NCI-H2029 (cell line): ENCODE data around the gene GMEB1.
A peak's percentile ranks its signal among the peaks of the same experiment; 100 is the strongest.
"Not testable (repeated sequence)": the region's sequence is repeated elsewhere in the genome, so short reads cannot be mapped to it uniquely, and the experiment has no call there.

Source experiments
- DNase-seq: peaks from one replicate; lab custom pipeline; 2025; lab: John Stamatoyannopoulos, UW

Gene GMEB1

DNA sequence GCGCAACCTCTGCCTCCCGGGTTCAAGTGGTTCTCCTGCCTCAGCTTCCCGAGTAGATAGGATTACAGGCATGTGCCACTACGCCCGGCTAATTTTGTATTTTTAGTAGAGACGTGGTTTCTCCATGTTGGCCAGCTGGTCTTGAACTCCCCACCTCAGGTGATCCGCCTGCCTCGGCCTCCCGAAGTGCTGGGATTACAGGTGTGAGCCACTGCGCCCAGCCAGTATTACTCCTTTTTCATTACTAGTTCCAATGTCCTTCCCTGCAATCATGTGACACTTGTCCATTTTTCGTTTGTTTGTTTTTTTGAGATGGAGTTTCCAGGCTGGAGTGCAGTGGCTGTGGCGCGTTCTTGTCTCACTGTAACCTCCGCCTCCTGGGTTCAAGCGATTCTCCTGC lies 4.4 kb downstream of the GMEB1 start:
- DNase-seq = not testable (repeated sequence)

DNA sequence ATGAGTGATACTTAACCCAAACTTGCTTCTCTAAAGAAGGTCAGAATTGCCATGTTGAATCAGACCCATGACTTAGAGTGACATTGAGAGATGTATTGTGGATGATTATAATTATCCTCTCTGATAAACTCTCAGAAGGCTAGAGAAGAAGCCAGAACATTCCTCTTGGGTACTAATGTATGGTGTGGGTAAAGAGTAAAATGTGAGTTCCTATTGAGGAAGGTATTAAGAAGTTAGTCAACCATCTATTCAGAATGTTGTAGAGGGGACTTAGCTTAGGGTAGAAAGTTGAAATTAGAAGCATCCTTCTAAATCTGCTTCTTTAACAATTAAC lies 7.3 kb downstream of the GMEB1 start:
- DNase-seq = no peak

DNA sequence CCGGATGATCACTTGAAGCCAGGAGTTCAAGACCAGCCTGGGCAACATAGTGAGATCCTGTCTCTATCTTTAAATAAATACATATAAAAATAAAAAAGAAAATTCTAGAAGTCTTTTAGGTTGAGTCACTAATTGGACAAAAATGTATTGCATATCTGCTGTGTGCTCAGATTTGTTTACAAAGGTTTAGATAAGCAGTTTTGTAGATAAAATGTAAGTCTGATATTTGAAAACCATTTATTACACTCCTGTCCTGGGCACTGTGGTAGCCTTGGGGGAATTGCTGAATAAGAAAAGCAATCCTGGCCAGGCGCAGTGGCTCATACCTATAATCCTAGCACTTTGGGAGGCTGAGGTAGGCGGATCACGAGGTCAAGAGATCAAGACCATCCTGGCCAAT lies 11.6 kb downstream of the GMEB1 start:
- DNase-seq = no peak

DNA sequence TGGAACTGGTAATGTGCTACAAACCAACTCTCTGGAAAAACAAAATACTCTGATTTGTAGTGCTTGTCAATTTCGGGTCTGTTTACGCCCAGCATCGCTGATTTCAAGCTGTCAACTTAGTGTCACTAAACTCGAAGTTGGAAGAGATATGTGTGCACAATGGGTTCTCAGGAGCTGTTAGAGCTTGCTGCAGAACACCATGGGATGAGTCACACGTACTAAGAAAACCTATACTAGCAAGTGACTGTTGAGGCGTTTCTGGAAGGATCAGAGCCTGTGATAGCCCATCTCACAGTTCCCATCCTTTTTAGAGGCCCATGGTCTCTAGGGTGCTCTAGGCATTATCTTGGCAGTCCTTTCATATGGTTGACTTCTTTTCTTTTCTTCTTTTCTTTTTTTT lies 14.3 kb downstream of the GMEB1 start:
- no peak for DNase-seq

DNA sequence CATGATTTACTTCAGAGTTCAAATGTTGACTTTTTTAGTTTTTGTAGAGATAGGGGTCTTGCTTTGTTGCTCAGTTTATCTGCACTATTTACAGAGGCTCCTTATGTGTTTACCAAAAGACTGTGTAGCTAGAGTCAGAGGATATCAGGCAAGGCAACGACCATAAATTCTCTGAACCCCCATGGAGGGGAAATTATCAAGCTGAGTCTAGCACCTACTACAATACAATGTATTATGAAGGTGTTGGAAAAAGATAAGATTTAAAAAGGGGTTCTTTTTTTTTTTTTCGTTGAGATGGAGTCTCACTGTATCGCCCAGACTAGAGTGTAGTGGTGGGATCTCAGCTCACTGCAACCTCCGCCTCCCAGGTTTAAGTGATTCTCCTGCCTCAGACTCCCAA lies 16.4 kb downstream of the GMEB1 start:
- DNase-seq = no peak

DNA sequence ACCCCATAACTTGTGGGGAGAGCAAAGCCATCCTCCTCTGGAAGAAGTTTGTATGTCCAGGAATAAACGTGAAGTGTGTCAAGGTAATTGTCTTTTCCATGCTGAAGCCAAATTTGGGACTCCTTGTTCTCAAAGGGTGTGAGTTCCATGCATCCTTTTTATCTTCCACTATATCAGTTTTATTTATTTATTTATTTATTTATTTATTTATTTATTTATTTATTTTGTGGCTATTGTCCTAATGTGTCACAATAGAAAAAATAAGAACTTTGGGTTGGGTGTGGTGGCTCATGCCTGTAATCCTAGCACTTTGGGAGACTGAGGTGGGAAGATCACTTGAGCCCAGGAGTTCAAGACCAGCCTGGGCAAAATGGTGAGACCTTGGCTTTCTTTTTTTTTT lies 23.0 kb downstream of the GMEB1 start:
- not testable (repeated sequence) for DNase-seq

DNA sequence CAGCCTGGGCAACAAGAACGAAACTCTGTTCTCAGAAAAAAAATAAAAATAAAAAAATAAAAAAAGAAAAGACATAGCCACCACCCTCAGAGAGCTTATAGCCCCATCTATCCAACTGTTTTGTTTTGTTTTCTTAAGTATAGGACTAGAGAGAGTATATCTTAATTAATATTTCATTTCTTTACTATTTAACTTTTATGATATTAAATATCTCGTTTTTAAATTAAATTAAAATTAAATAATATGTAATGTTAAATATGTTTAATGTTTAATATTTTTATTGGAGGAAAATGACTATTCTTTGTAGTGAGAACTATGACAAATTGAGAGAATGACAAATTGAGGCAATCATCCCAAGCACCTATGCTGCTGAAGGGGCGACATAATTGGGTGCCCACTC lies 35.0 kb downstream of the GMEB1 start:
- DNase-seq = no peak

DNA sequence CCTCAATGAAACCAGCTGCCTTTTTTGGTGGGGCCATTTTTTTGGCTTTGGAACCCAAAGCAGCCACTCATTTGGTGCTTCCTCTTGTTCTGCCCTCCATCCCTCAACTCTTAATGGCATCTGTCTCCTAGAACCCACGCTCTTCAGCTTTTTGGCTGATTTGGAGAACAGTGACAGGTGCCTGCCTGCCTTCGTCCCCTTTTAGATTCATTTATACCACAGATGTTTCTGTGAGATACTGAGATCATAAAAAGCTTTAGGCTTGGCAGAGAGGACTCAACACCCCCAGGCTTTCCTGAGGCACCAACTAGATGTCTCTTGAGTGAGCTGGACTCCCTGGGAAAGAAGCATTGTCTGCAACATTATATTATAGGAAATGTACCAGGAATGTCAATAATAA lies 47.8 kb downstream of the GMEB1 start:
- no peak for DNase-seq

DNA sequence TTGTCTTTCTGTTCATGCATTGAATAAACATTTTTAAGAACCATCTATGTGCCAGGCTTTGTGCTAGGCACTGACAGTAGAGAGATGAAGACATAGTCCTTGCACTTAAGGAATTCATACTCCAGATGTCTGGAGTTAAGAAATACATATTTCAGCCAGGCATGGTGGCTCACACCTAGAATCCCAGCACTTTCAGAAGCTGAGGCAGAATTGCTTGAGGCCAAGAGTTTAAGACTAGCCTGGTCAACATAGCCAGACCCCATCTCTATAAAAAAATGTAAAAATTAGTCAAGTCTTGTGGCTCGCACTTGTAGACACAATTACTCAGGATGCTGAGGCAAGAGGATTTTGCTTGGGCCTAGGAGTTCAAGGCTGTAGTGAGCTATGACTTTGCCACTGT lies 49.6 kb downstream of the GMEB1 start:
- no peak for DNase-seq

DNA sequence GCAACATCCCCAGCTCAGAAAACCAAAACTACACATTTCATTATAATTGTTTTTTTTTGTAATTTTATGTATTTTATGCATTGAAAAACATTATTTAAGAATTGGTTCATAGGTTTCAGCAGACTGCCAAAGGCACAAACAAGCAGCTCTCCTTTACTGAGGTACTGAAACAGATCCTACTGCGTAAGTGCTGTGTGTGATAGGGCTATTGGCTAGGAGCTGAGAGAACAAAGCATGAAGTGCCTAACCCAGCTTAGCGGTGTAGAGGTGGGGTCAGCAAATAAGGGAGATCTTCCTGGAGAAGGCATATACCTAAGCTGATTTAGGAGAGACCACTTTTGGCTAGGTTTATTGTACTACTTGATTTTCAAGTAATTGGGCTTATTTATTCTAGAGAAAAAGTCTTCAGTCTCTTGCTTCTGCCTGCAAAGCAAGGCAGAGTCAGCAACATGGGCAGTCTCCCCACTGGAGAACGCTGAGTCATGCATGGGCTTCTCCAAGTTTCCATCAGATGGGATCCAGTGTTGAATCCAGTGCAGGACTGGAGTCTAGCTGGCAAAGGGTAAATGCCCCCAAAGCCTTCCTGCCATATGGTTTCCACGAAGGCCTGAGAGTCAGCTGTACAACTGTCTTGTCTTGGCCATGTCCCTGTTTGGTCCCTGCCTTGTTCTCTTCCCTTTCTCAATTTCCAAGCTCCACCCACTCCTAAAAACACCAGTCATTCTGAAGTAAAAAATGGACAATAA lies 50.2 kb downstream of the GMEB1 start:
- no peak for DNase-seq

DNA sequence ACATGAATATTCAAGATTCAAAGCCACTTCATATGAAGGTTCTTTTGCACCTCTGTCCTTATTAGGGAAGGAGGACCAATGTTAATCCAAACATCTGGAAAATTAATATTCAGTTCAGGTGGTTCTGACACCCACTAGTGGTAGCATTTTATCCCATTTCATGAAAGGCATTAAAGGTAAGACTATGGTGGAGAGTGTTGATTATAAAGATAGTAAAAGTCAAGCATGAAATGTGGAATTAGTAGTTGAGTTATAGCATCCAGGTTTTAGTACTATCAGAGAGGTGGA lies 50.7 kb downstream of the GMEB1 start:
- DNase-seq = no peak

DNA sequence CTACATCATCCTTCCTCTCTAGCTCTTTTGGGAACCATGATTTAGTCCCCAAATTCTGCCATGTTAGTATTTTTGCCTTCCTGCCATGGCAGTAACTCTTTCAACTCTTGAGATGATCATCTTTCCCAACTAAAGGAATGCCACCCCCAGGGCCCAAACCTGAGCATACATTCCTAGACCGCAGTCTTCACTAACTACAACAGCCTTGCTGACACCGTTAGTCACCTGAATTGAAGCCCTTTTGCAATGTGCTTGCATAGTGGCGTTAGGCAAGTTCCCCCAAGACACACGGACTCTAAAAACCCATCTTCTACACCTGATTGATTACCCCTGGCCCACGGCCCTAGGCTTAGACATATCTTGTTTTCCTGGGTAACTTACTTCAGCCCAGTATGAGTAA lies 51.8 kb downstream of the GMEB1 start:
- DNase-seq = no peak

DNA sequence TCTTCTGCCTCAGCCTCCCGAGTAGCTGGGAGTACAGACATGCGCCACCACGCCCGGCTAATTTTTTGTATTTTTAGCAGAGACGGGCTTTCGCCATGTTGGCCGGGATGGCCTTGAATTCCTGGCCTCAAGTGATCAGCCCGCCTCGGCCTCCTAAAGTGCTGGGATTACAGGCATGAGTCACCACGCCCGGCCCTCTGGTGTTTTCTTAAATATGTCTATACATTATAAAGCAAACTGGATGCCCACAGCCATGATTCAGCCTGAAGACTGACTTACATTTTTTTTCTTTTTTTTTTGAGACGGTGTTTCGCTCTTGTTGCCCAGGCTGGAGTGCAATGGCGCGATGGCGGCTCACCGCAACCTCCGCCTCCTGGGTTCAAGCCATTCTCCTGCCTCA lies 53.3 kb downstream of the GMEB1 start:
- DNase-seq = not testable (repeated sequence)

DNA sequence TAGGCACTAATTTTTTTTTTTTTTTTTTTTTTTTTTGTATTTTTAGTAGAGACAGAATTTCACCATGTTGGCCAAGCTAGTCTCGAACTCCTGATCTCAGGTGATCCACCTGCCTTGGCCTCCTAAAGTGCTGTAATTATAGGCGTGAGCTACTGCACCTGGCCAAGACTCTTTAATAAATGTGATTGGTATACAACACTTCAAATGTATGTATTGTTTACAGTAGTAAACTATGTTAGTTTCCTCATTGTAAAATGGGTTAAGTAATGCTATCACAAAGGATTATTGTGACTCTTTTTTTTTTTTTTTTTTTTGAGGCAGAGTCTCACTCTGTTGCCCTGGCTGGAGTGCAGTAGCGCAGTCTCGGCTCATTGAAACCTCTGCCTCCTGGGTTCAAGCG lies 56.8 kb downstream of the GMEB1 start:
- DNase-seq = not testable (repeated sequence)

DNA sequence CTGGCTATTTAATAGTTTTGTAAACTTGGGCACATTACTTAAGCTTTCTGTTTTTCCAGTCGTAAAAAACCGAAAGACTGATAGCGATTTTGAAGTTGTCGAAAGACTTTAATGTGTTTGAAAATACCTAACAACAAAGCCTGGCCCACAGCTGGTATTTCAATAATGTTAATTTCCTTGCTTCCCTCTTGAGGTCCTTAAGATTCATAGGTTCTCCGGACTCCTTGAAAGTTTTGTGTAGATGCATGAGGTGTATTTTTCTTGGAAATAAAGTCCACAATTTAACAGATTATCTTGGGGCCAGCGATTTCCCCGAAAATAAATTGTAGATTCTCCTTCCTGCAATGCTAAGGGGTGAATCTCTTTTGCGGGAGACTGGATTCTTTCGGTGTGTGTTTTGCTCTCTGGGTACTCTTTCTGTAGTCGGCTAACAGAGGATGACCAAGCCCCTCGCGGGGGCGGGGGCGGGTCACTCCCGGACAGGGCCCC lies 67.4 kb downstream of the GMEB1 start:
- no peak for DNase-seq

DNA sequence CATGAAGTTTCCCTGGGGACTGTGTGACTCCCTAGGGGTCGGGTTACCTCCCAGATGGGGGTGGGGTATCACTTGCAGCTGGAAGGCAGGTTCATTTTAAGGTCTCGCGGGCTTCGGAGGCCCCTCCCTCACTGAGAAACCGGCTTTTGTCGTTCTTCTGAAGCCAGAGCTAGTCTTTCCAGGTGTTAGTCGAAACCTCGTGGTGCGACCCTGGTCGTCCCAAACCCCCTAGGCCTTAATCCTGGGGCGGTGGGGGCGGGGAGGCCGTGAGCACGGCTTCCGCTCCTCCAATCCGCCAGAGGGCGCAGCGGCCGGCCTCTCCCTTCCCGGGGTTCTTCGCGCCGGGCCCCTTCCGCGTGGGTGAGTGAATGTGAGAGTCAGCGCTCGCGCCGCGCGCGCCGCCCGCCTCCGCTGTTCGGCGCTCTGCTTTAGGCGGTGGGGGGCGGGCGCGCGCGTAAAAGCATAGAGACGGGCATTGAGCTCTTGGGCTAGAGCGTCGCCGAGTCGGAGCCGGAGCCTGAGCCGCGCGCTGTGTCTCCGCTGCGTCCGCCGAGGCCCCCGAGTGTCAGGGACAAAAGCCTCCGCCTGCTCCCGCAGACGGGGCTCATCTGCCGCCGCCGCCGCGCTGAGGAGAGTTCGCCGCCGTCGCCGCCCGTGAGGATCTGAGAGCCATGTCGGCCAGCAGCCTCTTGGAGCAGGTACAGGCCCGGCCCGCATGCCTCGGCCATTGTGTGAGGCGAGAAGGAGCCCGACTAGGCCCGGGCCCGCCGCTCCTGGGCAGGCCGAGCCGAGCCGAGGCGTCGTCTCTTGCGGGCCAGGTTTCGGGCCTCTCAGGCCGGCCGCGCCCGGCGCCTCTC lies 68.1 kb downstream of the GMEB1 start, which contains the start of gene YTHDF2:
TSS of gene YTHDF2 (plus strand) at position 491 of the 857 bp plus-strand sequence. CDS start at position 672, 181 bp downstream.
- peak; percentile 93 for DNase-seq

DNA sequence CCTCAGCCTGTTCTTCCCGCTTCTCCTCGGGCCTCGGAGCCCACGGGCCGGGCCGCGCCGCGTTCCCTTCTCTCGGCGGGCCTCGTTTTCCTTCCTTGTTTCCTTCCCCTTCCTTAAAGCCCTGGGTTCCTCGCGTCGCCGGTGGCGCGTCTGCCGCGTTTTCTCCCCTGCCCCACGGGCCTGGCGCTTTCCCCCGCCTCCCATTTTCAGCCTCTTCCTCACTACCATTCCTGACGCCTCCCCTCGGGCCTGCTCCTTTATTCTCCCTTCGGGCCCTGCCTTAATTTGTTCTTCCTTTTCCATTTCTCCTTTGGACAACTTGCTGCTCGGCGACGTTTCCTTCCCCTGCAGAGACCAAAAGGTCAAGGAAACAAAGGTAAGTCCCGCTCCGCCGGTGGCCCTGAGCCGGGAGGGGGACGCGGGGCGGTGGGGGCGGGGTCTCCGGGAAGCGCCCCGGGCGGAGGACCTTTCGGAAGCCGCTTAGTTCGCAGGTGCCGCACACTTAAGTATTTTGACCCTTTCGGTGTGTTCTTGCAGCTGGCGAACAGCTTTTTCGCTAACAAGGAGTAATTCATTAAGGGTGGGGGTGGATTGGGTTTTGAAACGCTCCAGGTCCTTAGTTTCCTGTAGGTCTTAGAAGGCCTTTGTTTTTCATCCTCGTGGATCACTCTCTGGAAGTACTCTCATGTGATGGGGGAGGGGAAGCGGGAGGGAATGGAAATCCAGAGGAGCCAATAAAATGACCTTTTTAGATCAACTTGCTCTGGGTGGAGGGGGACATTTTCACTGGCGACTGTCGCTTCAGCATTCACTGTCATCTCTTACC lies 68.9 kb downstream of the GMEB1 start:
- peak; percentile 69 for DNase-seq

DNA sequence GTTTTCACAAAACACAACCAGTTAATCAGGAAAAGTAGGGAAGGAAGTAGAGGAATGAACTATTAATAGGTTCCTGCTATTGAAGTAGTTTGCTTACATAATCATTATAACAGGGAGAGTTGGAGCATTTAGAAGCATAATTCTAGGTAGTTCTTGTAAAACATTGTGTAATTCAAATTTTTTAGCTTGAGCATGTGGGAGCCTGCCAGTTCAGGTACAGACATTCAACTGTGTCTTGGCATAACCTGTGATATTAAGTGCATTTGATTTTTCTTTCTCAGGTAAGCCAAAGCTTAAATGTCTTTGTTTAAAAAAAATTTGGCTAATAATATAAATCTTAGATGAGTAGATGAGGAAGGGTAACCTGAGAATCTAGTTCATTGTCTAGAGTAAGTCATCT lies 71.5 kb downstream of the GMEB1 start:
- DNase-seq = no peak

DNA sequence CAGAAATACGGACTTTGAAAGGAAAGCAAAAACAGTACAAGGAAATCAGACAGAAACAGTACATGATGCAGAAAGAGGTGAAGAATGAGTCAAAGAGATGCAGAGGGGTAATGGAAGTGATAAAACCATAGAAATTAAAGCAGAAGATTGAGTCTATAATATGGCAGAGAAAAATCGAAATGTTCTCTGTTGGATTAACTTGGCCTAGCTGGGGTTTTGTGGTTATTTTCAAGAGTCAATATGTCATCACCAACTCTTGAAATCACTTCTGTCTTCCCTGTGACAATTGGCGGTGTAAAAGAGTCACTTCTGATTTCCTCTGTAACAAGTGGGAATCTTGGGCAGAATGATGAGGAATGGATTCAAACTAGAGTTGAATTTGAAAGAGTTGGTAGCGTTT lies 75.6 kb downstream of the GMEB1 start:
- DNase-seq = no peak

DNA sequence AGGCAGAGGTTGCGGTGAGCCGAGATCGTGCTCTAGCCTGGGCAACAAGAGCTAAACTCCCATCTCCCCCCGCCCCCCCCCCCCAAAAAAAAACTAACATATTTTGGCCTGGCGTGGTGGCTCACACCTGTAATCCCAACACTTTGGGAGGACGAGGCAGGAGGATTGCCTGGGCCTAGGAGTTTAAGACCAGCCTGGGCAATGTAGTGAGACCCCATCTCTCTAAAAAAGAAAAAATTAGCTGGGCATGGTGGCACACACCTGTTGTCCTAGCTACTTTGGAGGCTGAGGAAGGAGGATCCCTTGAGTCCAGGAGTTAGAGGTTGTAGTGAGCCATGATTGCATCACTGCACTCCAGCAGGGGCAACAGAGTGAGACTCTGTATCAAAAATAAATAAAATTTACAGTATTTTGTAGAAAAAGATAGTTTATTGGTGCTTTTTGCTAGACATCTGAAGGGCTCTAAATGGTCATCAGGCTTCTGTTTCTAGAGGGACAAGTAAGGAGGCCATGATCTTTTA lies 77.1 kb downstream of the GMEB1 start:
- no peak for DNase-seq

DNA sequence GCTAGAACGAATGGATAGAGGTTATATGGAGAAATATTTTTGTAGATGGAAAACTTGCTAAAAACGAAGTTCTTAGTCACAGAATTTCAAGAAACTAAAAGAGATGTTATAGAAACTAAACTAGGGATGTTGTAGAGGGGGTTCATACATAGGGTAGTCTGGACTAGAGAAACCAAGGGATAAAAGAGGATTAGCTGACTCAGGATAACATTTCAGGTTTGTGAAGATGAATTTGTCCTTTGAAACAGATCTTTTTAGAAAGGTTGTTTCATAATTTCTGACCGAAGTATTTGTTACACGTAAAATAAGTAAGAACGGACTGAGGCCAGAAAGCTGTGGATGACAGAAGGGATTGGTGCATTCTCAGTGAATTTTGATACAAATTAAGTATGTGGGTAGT lies 81.7 kb downstream of the GMEB1 start:
- DNase-seq = no peak

DNA sequence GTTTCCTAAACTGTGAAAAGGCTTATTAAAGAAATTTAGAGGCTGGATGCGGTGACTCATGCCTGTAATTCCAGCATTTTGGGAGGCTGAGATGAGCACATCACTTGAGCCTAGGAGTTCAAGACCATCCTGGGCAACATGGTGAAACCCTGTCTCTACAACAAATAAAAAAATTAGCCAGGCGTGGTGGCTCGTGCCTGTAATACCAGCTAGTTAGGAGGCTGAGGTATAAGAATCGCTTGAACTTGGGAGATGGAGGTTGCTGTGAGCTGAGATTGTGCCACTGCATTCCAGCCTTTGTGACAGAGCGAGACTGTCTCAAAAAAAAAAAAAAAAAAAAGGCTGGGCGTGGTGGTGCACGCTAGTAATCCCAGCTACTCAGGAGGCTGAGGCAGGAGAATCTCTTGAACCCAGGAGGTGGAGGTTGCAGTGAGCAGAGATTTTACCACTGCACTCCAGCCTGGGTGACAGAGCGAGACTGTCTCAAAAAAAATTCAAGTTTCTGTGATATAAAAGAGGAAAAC lies 82.2 kb downstream of the GMEB1 start:
- not testable (repeated sequence) for DNase-seq
